Measurements from ENCODE around the gene HDAC4.

Gene HDAC4

DNA sequence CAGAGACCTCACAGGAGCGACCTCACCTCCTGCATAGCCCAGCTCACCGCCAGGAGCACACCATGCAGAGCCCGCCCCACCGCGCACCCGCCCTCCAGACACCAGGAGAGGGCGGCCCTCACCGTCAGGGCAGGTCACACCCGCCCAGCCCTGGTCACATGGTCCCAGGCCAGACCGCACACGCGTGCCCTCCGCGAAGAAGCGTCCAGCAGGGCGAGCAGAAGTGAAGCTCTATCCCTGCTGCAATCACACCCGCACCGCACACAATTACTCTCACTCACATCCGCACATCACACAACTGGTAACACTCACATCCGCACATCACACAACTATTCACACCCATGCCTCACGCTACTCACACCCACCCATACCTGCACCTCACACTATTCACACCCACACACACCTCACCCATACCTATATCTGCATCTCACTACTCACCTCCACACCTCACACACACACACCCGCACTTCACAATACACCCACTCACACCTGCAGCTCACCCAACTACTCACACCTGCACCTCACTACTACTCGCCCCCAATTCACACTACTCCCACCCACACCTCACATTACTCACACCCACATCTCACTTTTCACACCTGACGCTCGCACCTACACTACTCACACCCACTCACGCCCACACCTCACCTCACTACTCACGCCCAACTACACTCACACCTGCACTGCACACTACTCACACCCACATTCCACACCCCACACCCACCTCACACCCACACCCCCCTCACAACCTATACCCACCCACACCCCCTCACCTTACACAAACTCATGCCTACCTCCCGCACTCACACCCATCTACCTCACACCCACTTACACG is 242.0 kb downstream of the HDAC4 start:
- 100% methylated on average over 11 of the region's 29 CpGs for WGBS (ENCODE audit: extremely low coverage, insufficient coverage, insufficient read length)

DNA sequence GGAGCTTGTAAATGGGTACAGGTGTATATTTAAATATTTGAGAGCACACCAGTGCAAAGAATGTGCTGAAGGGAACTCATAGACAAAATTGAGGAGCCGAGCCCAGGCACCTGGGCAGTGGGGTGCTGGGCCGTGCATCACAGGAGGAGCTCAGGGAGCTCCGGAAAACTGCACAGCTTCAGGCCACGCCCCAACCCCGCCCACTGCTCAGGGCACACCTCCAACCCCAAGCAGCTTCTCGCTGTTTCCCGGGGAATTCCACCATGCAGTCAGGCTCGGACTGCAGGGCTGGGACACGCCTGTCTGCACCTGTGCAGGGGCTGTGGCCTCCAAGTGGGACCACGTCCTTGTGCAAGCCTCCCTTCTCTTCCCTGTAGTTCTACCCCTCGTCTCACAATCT is 243.0 kb downstream of the HDAC4 start:
- Histone ChIP-seq H3K27ac (ENCODE audit: low read depth, low read length) (no peak overlapping the region), H3K4me2 (ENCODE audit: low read length) (no peak overlapping the region), H2AK5ac (ENCODE audit: low read length) (no peak overlapping the region), H3K18ac (ENCODE audit: low read length) (no peak overlapping the region), H2AFZ (ENCODE audit: insufficient read depth, low read length, poor library complexity) (no peak overlapping the region), H3K27me3 (ENCODE audit: insufficient read depth, low read length) (no peaks in the 10 kb centered on the region), H3K9me3 (ENCODE audit: insufficient read depth, low read depth, low read length) (peaks cover 5% of the 10 kb centered on the region), H4K8ac (ENCODE audit: low read depth, low read length) (no peak overlapping the region), H3K9ac (ENCODE audit: low read length) (no peak overlapping the region), H3K4ac (ENCODE audit: low read depth, low read length) (no peak overlapping the region), H3K4me3 (ENCODE audit: low read depth, low read length) (no peak overlapping the region), H3K79me1 (ENCODE audit: low read length) (no peaks in the 10 kb centered on the region), H2BK12ac (ENCODE audit: low read length) (no peak overlapping the region), H3K23ac (ENCODE audit: low read length) (no peak overlapping the region), H3K14ac (ENCODE audit: low read length) (no peak overlapping the region), H3K79me2 (ENCODE audit: control insufficient read depth, insufficient read depth, low read length, poor library complexity) (no peaks in the 10 kb centered on the region), H4K12ac (ENCODE audit: low read depth, low read length) (no peak overlapping the region), H3K4me1 (ENCODE audit: control insufficient read depth in 1 of 2, insufficient read depth in 2 of 2, low read length in 2 of 2) (no peaks in the 10 kb centered on the region), H2BK120ac (ENCODE audit: insufficient read depth, low read length, poor library complexity) (no peak overlapping the region), H3K36me3 (ENCODE audit: control insufficient read depth in 1 of 2, insufficient read depth in 2 of 2, low read length in 2 of 2) (peaks cover 3 to 17% of the 10 kb centered on the region in 2 experiments), H2BK5ac (ENCODE audit: low read depth, low read length, poor library complexity) (no peak overlapping the region), H4K91ac (ENCODE audit: low read depth, low read length) (no peak overlapping the region)
- WGBS (ENCODE audit: extremely low coverage, insufficient coverage, insufficient read length) = no CpG with 5 or more reads among the region's 11 CpGs
- peak; percentile 4 to 37 for DNase-seq

More for the DNA sequence above, 242.0 kb downstream of the HDAC4 start:
- no peak overlapping the region for H2BK120ac ChIP-seq (ENCODE audit: insufficient read depth, low read length, poor library complexity)
- no peak overlapping the region for H3K4me3 ChIP-seq (ENCODE audit: low read depth, low read length)
- H4K91ac ChIP-seq (ENCODE audit: low read depth, low read length) = no peak overlapping the region
- H3K14ac ChIP-seq (ENCODE audit: low read length) = no peak overlapping the region
- H3K18ac ChIP-seq (ENCODE audit: low read length) = no peak overlapping the region
- no peak overlapping the region for H2BK12ac ChIP-seq (ENCODE audit: low read length)
- H3K79me2 ChIP-seq (ENCODE audit: control insufficient read depth, insufficient read depth, low read length, poor library complexity) = no peaks in the 10 kb centered on the region
- no peak overlapping the region for H3K4ac ChIP-seq (ENCODE audit: low read depth, low read length)
- H2AFZ ChIP-seq (ENCODE audit: insufficient read depth, low read length, poor library complexity) = no peak overlapping the region
- no peak overlapping the region for H3K23ac ChIP-seq (ENCODE audit: low read length)
- peak; percentile 3 to 33 for DNase-seq
- H3K4me2 ChIP-seq (ENCODE audit: low read length) = no peak overlapping the region
- no peak overlapping the region for H4K12ac ChIP-seq (ENCODE audit: low read depth, low read length)
- no peaks in the 10 kb centered on the region for H3K79me1 ChIP-seq (ENCODE audit: low read length)
- H3K4me1 ChIP-seq (ENCODE audit: control insufficient read depth in 1 of 2, insufficient read depth in 2 of 2, low read length in 2 of 2) = no peaks in the 10 kb centered on the region
- H4K8ac ChIP-seq (ENCODE audit: low read depth, low read length) = no peak overlapping the region
- H3K9me3 ChIP-seq (ENCODE audit: insufficient read depth, low read depth, low read length) = peaks cover 5% of the 10 kb centered on the region
- no peak overlapping the region for H3K27ac ChIP-seq (ENCODE audit: low read depth, low read length)
- H3K36me3 ChIP-seq (ENCODE audit: control insufficient read depth in 1 of 2, insufficient read depth in 2 of 2, low read length in 2 of 2) = peaks cover 3 to 16% of the 10 kb centered on the region in 2 experiments
- H2BK5ac ChIP-seq (ENCODE audit: low read depth, low read length, poor library complexity) = no peak overlapping the region
- H3K27me3 ChIP-seq (ENCODE audit: insufficient read depth, low read length) = no peaks in the 10 kb centered on the region
- no peak overlapping the region for H3K9ac ChIP-seq (ENCODE audit: low read length)
- H2AK5ac ChIP-seq (ENCODE audit: low read length) = no peak overlapping the region

DNA sequence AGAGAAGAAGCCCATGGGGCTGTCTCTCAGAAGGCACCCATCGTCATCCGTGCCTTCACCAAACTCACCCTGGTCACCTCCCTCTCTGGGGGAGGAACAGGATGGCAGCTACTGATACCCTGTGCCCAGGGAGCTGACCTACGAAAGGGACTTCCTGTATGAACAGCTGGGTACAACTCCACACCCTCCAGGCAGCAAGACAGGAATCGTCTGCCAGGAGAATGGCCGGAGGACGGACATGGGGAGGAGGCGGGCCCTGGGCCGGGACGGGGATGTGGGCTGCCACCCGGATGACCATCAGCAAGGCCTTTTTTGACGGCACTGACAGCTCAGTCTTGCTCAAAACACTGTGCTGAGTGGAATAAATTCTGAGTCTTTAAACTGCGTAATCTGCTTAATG is 243.6 kb downstream of the HDAC4 start:
- no peak overlapping the region for H3K9ac ChIP-seq (ENCODE audit: low read length)
- H3K79me1 ChIP-seq (ENCODE audit: low read length) = no peaks in the 10 kb centered on the region
- H3K27ac ChIP-seq (ENCODE audit: low read depth, low read length) = no peak overlapping the region
- no peak overlapping the region for H3K23ac ChIP-seq (ENCODE audit: low read length)
- no peak overlapping the region for H3K18ac ChIP-seq (ENCODE audit: low read length)
- H4K12ac ChIP-seq (ENCODE audit: low read depth, low read length) = no peak overlapping the region
- no peak overlapping the region for H3K4me3 ChIP-seq (ENCODE audit: low read depth, low read length)
- H2AK5ac ChIP-seq (ENCODE audit: low read length) = no peak overlapping the region
- no peak overlapping the region for H4K8ac ChIP-seq (ENCODE audit: low read depth, low read length)
- WGBS (ENCODE audit: extremely low coverage, insufficient coverage, insufficient read length) = no CpG with 5 or more reads among the region's 12 CpGs
- no peaks in the 10 kb centered on the region for H3K79me2 ChIP-seq (ENCODE audit: control insufficient read depth, insufficient read depth, low read length, poor library complexity)
- H2AFZ ChIP-seq (ENCODE audit: insufficient read depth, low read length, poor library complexity) = no peak overlapping the region
- H2BK5ac ChIP-seq (ENCODE audit: low read depth, low read length, poor library complexity) = no peak overlapping the region
- peak; percentile 6 to 25 for DNase-seq
- H2BK120ac ChIP-seq (ENCODE audit: insufficient read depth, low read length, poor library complexity) = no peak overlapping the region
- no peak overlapping the region for H2BK12ac ChIP-seq (ENCODE audit: low read length)
- no peak overlapping the region for H3K14ac ChIP-seq (ENCODE audit: low read length)
- peaks cover 3 to 15% of the 10 kb centered on the region in 2 experiments for H3K36me3 ChIP-seq (ENCODE audit: control insufficient read depth in 1 of 2, insufficient read depth in 2 of 2, low read length in 2 of 2)
- no peak overlapping the region for H3K4me2 ChIP-seq (ENCODE audit: low read length)
- H3K4ac ChIP-seq (ENCODE audit: low read depth, low read length) = no peak overlapping the region
- no peaks in the 10 kb centered on the region for H3K27me3 ChIP-seq (ENCODE audit: insufficient read depth, low read length)
- H4K91ac ChIP-seq (ENCODE audit: low read depth, low read length) = no peak overlapping the region
- H3K9me3 ChIP-seq (ENCODE audit: insufficient read depth, low read depth, low read length) = peaks cover 5% of the 10 kb centered on the region
- no peaks in the 10 kb centered on the region for H3K4me1 ChIP-seq (ENCODE audit: control insufficient read depth in 1 of 2, insufficient read depth in 2 of 2, low read length in 2 of 2)

DNA sequence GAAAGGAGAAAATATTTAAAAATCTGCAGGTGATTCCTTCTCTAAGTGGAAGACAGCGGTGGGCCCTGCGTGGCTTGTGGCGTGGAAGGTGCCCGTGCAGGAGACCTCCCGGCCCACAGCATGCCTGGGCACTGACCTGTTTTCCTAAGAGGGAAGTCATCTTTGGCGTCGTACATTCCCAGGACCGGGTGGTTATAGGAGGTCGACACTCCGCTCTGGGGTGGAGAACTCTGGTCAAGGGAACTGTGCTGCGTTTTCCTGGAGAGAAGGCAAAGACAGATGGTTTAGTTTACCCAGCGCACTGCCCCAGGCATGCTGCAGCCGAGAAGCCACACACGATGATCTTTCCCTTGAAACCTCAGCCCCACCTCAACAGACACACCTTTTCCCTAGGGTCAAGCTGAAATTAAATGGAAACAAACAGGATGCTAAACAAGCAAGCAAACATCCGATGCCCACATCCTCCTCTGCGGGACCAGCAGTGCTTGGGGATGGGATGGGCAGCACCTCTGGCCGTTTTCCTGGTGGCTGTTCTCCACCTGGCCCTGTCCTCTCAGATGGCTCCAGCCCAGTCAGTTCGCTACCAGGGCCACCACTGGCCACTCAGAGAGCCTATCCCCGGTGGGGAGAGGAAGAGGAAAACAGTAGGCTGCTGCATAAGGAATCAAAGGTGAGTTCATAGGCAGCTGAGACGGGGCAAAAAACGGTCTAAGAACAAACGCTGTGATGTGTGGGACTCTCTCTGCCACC is 244.1 kb downstream of the HDAC4 start:
- no peak overlapping the region for H3K4ac ChIP-seq (ENCODE audit: low read depth, low read length)
- no peaks in the 10 kb centered on the region for H3K4me1 ChIP-seq (ENCODE audit: control insufficient read depth in 1 of 2, insufficient read depth in 2 of 2, low read length in 2 of 2)
- H3K27ac ChIP-seq (ENCODE audit: low read depth, low read length) = no peak overlapping the region
- no peak overlapping the region for H2BK120ac ChIP-seq (ENCODE audit: insufficient read depth, low read length, poor library complexity)
- H3K79me1 ChIP-seq (ENCODE audit: low read length) = no peaks in the 10 kb centered on the region
- no peaks in the 10 kb centered on the region for H3K79me2 ChIP-seq (ENCODE audit: control insufficient read depth, insufficient read depth, low read length, poor library complexity)
- H3K23ac ChIP-seq (ENCODE audit: low read length) = no peak overlapping the region
- no peak overlapping the region for H2BK12ac ChIP-seq (ENCODE audit: low read length)
- H2AK5ac ChIP-seq (ENCODE audit: low read length) = no peak overlapping the region
- no peak overlapping the region for H3K18ac ChIP-seq (ENCODE audit: low read length)
- H3K9ac ChIP-seq (ENCODE audit: low read length) = no peak overlapping the region
- H3K4me3 ChIP-seq (ENCODE audit: low read depth, low read length) = peak overlapping the region; percentile 10
- no peak overlapping the region for H3K4me2 ChIP-seq (ENCODE audit: low read length)
- H3K27me3 ChIP-seq (ENCODE audit: insufficient read depth, low read length) = no peaks in the 10 kb centered on the region
- no peak overlapping the region for H2BK5ac ChIP-seq (ENCODE audit: low read depth, low read length, poor library complexity)
- H4K91ac ChIP-seq (ENCODE audit: low read depth, low read length) = no peak overlapping the region
- H4K8ac ChIP-seq (ENCODE audit: low read depth, low read length) = no peak overlapping the region
- H4K12ac ChIP-seq (ENCODE audit: low read depth, low read length) = no peak overlapping the region
- peaks cover 3 to 15% of the 10 kb centered on the region in 2 experiments for H3K36me3 ChIP-seq (ENCODE audit: control insufficient read depth in 1 of 2, insufficient read depth in 2 of 2, low read length in 2 of 2)
- no peak for DNase-seq
- no CpG with 5 or more reads among the region's 22 CpGs for WGBS (ENCODE audit: extremely low coverage, insufficient coverage, insufficient read length)
- no peak overlapping the region for H3K14ac ChIP-seq (ENCODE audit: low read length)
- no peak overlapping the region for H2AFZ ChIP-seq (ENCODE audit: insufficient read depth, low read length, poor library complexity)
- H3K9me3 ChIP-seq (ENCODE audit: insufficient read depth, low read depth, low read length) = peaks cover 5% of the 10 kb centered on the region
